HG02970 (cell line): ENCODE results near the gene EOLA1.
"Not testable (repeated sequence)": the region's sequence is repeated elsewhere in the genome, so short reads cannot be mapped to it uniquely, and the experiment has no call there.

Experiments used
- ATAC-seq: cut with Tn5 transposase; IDR thresholded peaks from one replicate; pipeline ENCODE4 v1.9.1; 2021; ENCODE audit warnings: mild to moderate bottlenecking, moderate library complexity, moderate number of reproducible peaks; ENCODE audit not compliant: unreplicated experiment, low FRiP score

EOLA1 gene

DNA sequence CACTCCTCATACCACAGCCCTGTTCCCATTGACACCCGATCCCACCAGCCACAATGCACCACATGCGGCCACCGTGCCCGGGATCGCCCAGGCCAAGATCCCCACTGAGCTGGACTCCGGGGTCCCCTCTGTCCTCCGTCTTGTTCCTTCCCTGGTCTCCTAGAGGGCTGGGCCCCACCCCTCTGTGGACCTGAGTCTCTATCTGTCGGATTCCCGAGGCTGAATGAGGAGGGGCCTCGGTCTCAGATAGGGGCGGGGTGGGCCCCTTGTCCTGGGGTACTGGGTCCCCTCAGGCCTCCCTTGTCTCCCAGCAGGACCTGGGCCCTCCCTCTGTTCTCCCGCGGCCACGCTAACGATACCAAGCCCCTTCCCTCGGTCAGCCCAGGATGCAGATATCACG is 44.8 kb downstream of the EOLA1 start:
- ATAC-seq, result not testable (repeated sequence)

DNA sequence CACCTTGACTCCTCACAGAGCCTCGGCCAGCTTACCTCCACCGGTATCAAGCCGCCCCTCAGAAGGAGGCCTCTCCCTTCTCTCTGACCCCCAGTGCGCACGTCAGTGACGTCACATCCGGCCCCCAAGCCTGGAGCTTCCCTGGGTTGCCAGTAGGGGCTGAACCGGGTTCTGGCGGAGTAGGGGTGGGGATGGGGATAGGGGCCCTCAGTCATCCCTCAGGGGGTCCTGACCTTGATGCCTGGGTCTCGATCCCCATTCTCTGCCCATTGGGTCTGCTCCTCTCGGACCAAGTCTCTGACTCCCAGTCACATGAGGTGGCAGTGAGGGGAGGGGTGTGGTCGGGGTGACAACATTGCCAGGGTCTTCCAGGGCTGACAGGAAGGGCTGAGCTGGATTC is 46.5 kb downstream of the EOLA1 start, which contains the start of gene MAGEA9B:
Gene MAGEA9B (minus strand): TSS at position 101 of the 400 bp plus-strand sequence. CDS start 4,280 bp downstream, outside the sequence.
- not testable (repeated sequence) for ATAC-seq

DNA sequence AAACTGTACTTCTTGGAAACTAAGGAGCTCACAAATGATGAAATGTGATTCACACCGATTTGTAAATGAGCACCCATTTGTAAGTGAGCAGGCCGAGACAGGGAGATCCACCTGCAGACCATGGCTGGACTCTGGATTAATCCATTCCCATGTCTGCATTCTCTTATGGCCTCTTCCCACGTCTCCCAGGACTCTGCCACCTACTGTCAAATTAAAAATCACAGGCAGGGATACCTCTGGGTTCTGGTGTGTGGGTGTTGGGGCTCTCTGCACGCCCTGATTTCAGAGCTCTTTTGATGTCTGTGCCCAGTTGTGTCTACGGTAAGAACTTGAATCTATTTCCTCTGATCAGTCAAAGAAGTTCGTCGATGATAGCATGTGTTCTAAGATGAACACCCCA is 50.2 kb downstream of the EOLA1 start:
- ATAC-seq, result not testable (repeated sequence)

- ATAC-seq, result not testable (repeated sequence)
Measured at GRCh38 chrX:149595214-149595613, 54.4 kb downstream of the EOLA1 start, which contains the start of gene HSFX2. Gene HSFX2 (minus strand): TSS chrX:149595314. CDS start chrX:149594700, 614 bp downstream.

DNA sequence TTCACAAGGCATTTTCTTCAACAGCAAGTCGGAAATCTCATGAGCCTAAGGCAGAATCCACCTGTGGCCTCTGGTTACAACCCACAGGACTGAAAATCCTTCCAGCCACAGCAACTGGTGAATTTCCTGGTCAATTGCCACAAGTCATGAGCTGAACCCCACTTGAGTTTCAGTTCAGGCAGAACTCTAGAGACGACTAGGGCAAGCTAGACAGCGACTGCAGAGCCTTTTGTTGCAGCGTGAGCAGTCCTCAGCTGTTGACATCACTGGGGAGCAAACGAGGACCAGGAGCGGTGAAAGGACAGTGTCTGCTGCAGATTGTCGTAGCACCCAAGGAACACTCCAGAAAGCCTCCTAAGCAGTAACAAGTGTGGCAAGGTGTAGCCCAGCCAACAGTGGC is 55.1 kb downstream of the EOLA1 start:
- ATAC-seq, result not testable (repeated sequence)
